H9 (cell line): ENCODE data around the gene VAV1. TPM values are rescaled to one million over a fixed set of nuclear protein-coding genes. Genes with fewer than 3 reads are reported as not detected.

Experiments
- DNase-seq: peaks from one replicate; pipeline ENCODE4 v3.0.0-alpha.2; 2017
- H2AFZ ChIP-seq: one replicate; pipeline ENCODE4 v1.6.1; 2013; ENCODE audit warnings: mild to moderate bottlenecking, low read length, control low read depth, moderate library complexity
- H2AK5ac ChIP-seq: 2 replicates; pipeline ENCODE4 v1.6.1; 2013; ENCODE audit warnings: low read length, control low read depth, mixed read lengths; ENCODE audit not compliant: insufficient read length
- H2BK120ac ChIP-seq: one replicate; pipeline ENCODE4 v1.6.1; 2013; ENCODE audit warnings: low read depth, mild to moderate bottlenecking, low read length, control low read depth, inconsistent platforms; ENCODE audit not compliant: poor library complexity, severe bottlenecking
- H2BK12ac ChIP-seq: 2 replicates; pipeline ENCODE4 v1.6.1; 2013; ENCODE audit warnings: low read length, control low read depth, mixed read lengths, low read depth; ENCODE audit not compliant: insufficient read length
- H2BK15ac ChIP-seq: 2 replicates; pipeline ENCODE4 v1.6.1; 2013; ENCODE audit warnings: low read depth, low read length, control low read depth
- H2BK20ac ChIP-seq: one replicate; pipeline ENCODE4 v1.6.1; 2013; ENCODE audit warnings: low read depth, mild to moderate bottlenecking, low read length, control low read depth, inconsistent platforms; ENCODE audit not compliant: poor library complexity, severe bottlenecking
- H2BK5ac ChIP-seq: 2 replicates; pipeline ENCODE4 v1.6.1; 2013; ENCODE audit warnings: low read length, control low read depth, mixed read lengths; ENCODE audit not compliant: insufficient read length
- H3K14ac ChIP-seq: 2 replicates; pipeline ENCODE4 v1.6.1; 2013; ENCODE audit warnings: low read length, control low read depth; ENCODE audit not compliant: insufficient read depth
- H3K18ac ChIP-seq: 2 replicates; pipeline ENCODE4 v1.6.1; 2013; ENCODE audit warnings: low read depth, mild to moderate bottlenecking, mixed read lengths, low read length, control low read depth; ENCODE audit not compliant: insufficient read length
- H3K23ac ChIP-seq: 2 replicates; pipeline ENCODE4 v1.6.1; 2013; ENCODE audit warnings: low read length, control low read depth, mixed read lengths, low read depth; ENCODE audit not compliant: insufficient read length
- H3K23me2 ChIP-seq: 2 replicates; pipeline ENCODE4 v1.6.1; 2013; ENCODE audit warnings: low read depth, mild to moderate bottlenecking, mixed read lengths, low read length, control low read depth; ENCODE audit not compliant: insufficient read length, poor library complexity, severe bottlenecking
- H3K27ac ChIP-seq: 2 replicates; pipeline ENCODE4 v1.5.1; 2013; ENCODE audit warnings: low read length, control low read depth, mixed read lengths, low read depth; ENCODE audit not compliant: insufficient read length
- H3K27me3 ChIP-seq: 2 replicates; pipeline ENCODE4 v1.6.1; 2013; ENCODE audit warnings: low read length, control low read depth, inconsistent platforms; ENCODE audit not compliant: insufficient read depth
- H3K4ac ChIP-seq: 2 replicates; pipeline ENCODE4 v1.6.1; 2013; ENCODE audit warnings: low read depth, mild to moderate bottlenecking, control low read depth, inconsistent platforms, low read length, moderate library complexity
- H3K4me1 ChIP-seq: 2 replicates; pipeline ENCODE4 v1.6.1; 2013; ENCODE audit warnings: low read length, control low read depth, inconsistent platforms; ENCODE audit not compliant: insufficient read depth
- H3K4me2 ChIP-seq: 2 replicates; pipeline ENCODE4 v1.6.1; 2013; ENCODE audit warnings: low read length, control low read depth, mixed read lengths; ENCODE audit not compliant: insufficient read length, insufficient read depth
- H3K56ac ChIP-seq: 2 replicates; pipeline ENCODE4 v1.6.1; 2013; ENCODE audit warnings: low read depth, mild to moderate bottlenecking, mixed read lengths, low read length, control low read depth; ENCODE audit not compliant: insufficient read length
- H3K79me1 ChIP-seq: 2 replicates; pipeline ENCODE4 v1.6.1; 2013; ENCODE audit warnings: low read depth, mild to moderate bottlenecking, moderate library complexity, low read length, control low read depth, inconsistent platforms; ENCODE audit not compliant: insufficient read depth, poor library complexity, severe bottlenecking
- H3K79me2 ChIP-seq: 2 replicates; pipeline ENCODE4 v1.6.1; 2013; ENCODE audit warnings: low read length, control low read depth, inconsistent platforms; ENCODE audit not compliant: insufficient read depth
- H3K9ac ChIP-seq: 2 replicates; pipeline ENCODE4 v1.6.1; 2013; ENCODE audit warnings: low read length, control low read depth, mixed read lengths; ENCODE audit not compliant: insufficient read length; ENCODE audit errors: extremely low read depth
- H3K9me3 ChIP-seq: one replicate; pipeline ENCODE4 v1.6.1; 2013; ENCODE audit warnings: low read depth, low read length, inconsistent platforms; ENCODE audit not compliant: control insufficient read depth
- H3T11ph ChIP-seq: one replicate; pipeline ENCODE4 v1.6.1; 2013; ENCODE audit warnings: mild to moderate bottlenecking, low read length, control low read depth, inconsistent platforms
- H4K20me1 ChIP-seq: one replicate; pipeline ENCODE4 v1.6.1; 2013; ENCODE audit not compliant: control insufficient read depth, insufficient read length, insufficient read depth
- H4K5ac ChIP-seq: 2 replicates; pipeline ENCODE4 v1.6.1; 2013; ENCODE audit warnings: low read depth, mild to moderate bottlenecking, mixed read lengths, low read length, control low read depth; ENCODE audit not compliant: insufficient read length
- H4K8ac ChIP-seq: replicated peaks from 2 replicates; pipeline ENCODE4 v1.6.1; 2013; ENCODE audit warnings: low read length, control low read depth, mixed read lengths, low read depth; ENCODE audit not compliant: insufficient read length
- H4K91ac ChIP-seq: 2 replicates; pipeline ENCODE4 v1.6.1; 2013; ENCODE audit warnings: low read depth, mild to moderate bottlenecking, moderate library complexity, mixed read lengths, low read length, control low read depth; ENCODE audit not compliant: insufficient read length
- H3K27ac Mint-ChIP-seq, 3 experiments: 2 replicates in 2 of 3; 3 replicates in 1 of 3; pipeline ENCODE4 v1.8.0; 2020 to 2021; ENCODE audit warnings: mixed read lengths in 3 of 3, mild to moderate bottlenecking in 1 of 3, moderate library complexity in 1 of 3
- H3K27me3 Mint-ChIP-seq: 2 replicates; pipeline ENCODE4 v1.8.0; 2021; ENCODE audit warnings: low read depth, mild to moderate bottlenecking, moderate library complexity, mixed read lengths
- H3K36me3 Mint-ChIP-seq, 3 experiments: 2 replicates in 2 of 3; 3 replicates in 1 of 3; pipeline ENCODE4 v1.8.0; 2020 to 2021; ENCODE audit warnings: low read depth in 3 of 3, mixed read lengths in 3 of 3; ENCODE audit not compliant: insufficient read depth in 1 of 3
- H3K4me1 Mint-ChIP-seq, 2 experiments: 2 replicates each; pipeline ENCODE4 v1.8.0; 2020; ENCODE audit warnings: mixed read lengths in 2 of 2
- H3K4me3 Mint-ChIP-seq, 2 experiments: 2 replicates in 1 of 2; 3 replicates in 1 of 2; pipeline ENCODE4 v1.8.0; 2020 to 2021; ENCODE audit warnings: mild to moderate bottlenecking in 2 of 2, mixed read lengths in 2 of 2, moderate library complexity in 1 of 2
- H3K9me3 Mint-ChIP-seq, 2 experiments: 2 replicates in 1 of 2; 3 replicates in 1 of 2; pipeline ENCODE4 v1.8.0; 2020; ENCODE audit warnings: mild to moderate bottlenecking in 2 of 2, mixed read lengths in 2 of 2, moderate library complexity in 1 of 2
- WGBS: extraction: QIAGEN DNeasy Blood & Tissue Kit; methylation state at CpG from one replicate; pipeline ENCODE4 v1.1.7; 2013; ENCODE audit warnings: missing lambda C conversion rate, low lambda C conversion rate, mixed read lengths; ENCODE audit not compliant: insufficient read length; ENCODE audit errors: extremely low coverage; 5-methylcytosine and 5-hydroxymethylcytosine counted together
- total RNA-seq: library from RNA; stranded (reverse); gene quantifications from 2 replicates; pipeline ENCODE4 v1.2.1, GENCODE V29; 2021
- TF ChIP-seq, protein P1 (sequence below): fragments of 200-600 bp; sonication (generic); conservative IDR thresholded peaks from 3 replicates; pipeline ENCODE4 v1.8.0; 2021; ENCODE audit warnings: antibody characterized with exemption, mild to moderate bottlenecking

Gene VAV1
- total RNA-seq, 1 experiment from 2014 or later = 0.90 TPM

- H3K56ac ChIP-seq = no peak overlapping the region
- H3K18ac ChIP-seq = no peak overlapping the region
- H3K23me2 ChIP-seq = no peaks in the 10 kb centered on the region
- no peak overlapping the region for H2BK120ac ChIP-seq
- H4K8ac ChIP-seq = no peak overlapping the region
- H3K4ac ChIP-seq = no peak overlapping the region
- no peak overlapping the region for H3T11ph ChIP-seq
- no peak overlapping the region for H2BK15ac ChIP-seq
- H2BK12ac ChIP-seq = no peak overlapping the region
- Mint-ChIP-seq H3K4me1 (peaks cover 0 to 4% of the 10 kb centered on the region in 2 experiments; a peak in 1 of 4 replicates), H3K9me3 (peaks cover 7 to 81% of the 10 kb centered on the region in 2 experiments; a peak in 4 of 5 replicates), H3K27me3 (peaks cover 13% of the 10 kb centered on the region), H3K27ac (no peak overlapping the region), H3K4me3 (no peak overlapping the region), H3K36me3 (peaks cover 0 to 2% (median 0%) of the 10 kb centered on the region in 3 experiments; a peak in 1 of 7 replicates)
- no peak overlapping the region for H2AK5ac ChIP-seq
- no peak overlapping the region for H3K9ac ChIP-seq
- no peaks in the 10 kb centered on the region for H3K79me2 ChIP-seq
- H2BK5ac ChIP-seq = no peak overlapping the region
- H3K79me1 ChIP-seq = no peaks in the 10 kb centered on the region
- H4K91ac ChIP-seq = no peak overlapping the region
- H3K4me1 ChIP-seq = no peaks in the 10 kb centered on the region; the same call in 1 of the 2 replicates
- no peak overlapping the region for H2BK20ac ChIP-seq
- H3K23ac ChIP-seq = no peak overlapping the region
- no peak for DNase-seq
- no peak overlapping the region for H4K5ac ChIP-seq
- 100% methylated on average over 1 of the region's 1 CpG for WGBS
- H3K9me3 ChIP-seq = no peaks in the 10 kb centered on the region
- no peaks in the 10 kb centered on the region for H3K27me3 ChIP-seq
- TF ChIP-seq, protein P1, sequence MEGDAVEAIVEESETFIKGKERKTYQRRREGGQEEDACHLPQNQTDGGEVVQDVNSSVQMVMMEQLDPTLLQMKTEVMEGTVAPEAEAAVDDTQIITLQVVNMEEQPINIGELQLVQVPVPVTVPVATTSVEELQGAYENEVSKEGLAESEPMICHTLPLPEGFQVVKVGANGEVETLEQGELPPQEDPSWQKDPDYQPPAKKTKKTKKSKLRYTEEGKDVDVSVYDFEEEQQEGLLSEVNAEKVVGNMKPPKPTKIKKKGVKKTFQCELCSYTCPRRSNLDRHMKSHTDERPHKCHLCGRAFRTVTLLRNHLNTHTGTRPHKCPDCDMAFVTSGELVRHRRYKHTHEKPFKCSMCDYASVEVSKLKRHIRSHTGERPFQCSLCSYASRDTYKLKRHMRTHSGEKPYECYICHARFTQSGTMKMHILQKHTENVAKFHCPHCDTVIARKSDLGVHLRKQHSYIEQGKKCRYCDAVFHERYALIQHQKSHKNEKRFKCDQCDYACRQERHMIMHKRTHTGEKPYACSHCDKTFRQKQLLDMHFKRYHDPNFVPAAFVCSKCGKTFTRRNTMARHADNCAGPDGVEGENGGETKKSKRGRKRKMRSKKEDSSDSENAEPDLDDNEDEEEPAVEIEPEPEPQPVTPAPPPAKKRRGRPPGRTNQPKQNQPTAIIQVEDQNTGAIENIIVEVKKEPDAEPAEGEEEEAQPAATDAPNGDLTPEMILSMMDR = no peak
- H3K27ac ChIP-seq = no peak overlapping the region
- H2AFZ ChIP-seq = no peak overlapping the region
- H3K14ac ChIP-seq = no peak overlapping the region
- no peaks in the 10 kb centered on the region for H4K20me1 ChIP-seq
- H3K4me2 ChIP-seq = no peak overlapping the region
Measured at GRCh38 chr19:6832412-6832811, 59.9 kb downstream of the VAV1 start.
